A549 treated with GW870086 at 1 μM for 4 hours (cell line): ENCODE measurements around the gene ANKFN1. TPM values are rescaled to one million over a fixed set of nuclear protein-coding genes. Genes with fewer than 3 reads are reported as not detected.

Source experiments
- total RNA-seq: library from RNA; stranded (reverse); fragments of 200-300 nt; extraction: Qiagen RNA extraction; gene quantifications from 5 replicates; pipeline ENCODE4 v1.2.3, GENCODE V29; 2022; ENCODE audit warnings: low read depth

The ANKFN1 gene, protein sequence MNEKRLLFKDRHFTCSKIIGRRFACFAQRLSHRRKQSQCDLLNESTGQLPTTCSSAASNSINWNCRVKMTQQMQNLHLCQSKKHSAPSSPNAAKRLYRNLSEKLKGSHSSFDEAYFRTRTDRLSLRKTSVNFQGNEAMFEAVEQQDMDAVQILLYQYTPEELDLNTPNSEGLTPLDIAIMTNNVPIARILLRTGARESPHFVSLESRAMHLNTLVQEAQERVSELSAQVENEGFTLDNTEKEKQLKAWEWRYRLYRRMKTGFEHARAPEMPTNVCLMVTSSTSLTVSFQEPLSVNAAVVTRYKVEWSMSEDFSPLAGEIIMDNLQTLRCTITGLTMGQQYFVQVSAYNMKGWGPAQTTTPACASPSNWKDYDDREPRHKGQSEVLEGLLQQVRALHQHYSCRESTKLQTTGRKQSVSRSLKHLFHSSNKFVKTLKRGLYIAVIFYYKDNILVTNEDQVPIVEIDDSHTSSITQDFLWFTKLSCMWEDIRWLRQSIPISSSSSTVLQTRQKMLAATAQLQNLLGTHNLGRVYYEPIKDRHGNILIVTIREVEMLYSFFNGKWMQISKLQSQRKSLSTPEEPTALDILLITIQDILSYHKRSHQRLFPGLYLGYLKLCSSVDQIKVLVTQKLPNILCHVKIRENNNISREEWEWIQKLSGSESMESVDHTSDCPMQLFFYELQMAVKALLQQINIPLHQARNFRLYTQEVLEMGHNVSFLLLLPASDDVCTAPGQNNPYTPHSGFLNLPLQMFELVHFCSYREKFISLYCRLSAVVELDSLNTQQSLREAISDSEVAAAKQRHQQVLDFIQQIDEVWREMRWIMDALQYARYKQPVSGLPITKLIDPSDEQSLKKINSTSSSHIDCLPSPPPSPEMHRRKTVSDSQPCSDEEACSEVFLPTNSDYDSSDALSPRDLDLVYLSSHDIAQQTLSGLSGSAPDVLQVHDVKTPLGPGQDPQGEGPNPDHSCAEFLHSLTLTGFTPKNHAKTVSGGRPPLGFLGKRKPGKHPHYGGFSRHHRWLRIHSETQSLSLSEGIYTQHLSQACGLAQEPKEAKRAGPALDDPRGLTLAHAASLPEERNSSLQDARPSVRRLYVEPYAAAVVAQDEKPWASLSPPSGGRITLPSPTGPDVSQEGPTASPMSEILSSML
- not detected in 5 replicates for total RNA-seq

DNA sequence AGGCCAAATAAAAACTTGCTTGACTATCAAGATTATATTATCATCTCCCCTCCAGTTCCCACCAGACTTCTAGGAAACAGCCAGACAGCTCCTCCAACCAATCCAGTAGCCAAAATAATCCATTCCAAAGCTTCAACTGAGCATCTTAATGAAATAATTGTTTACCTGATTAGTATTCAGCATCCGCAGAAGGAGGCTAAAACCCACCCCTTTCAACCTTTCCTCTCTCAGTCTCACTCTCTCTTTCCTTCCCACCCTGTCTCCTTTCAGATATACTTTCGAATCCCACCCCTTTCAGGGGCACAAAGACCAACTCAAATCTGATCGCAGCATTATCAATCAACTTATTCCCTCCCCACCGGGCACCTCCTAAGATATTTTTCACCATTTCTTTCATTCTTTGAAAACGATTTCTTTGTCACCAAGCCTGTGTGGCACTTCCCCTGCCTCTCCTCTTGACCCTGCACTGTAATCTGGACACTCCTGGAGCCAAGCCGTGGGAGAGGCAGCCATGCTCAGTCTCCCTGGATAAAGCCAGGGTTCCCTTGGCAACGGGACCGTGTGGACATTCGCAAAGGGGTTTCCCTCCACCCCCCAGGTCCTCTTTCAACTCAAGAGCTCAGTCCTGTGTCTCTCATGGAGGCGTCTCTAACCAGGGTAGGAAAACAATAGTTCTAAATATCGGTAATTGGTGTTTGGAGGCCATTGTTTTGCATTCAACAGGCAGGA lies at the start of gene ANKFN1:
ANKFN1 (plus strand) TSS at position 602 of the 729 bp plus-strand sequence. CDS start 59,193 bp downstream, outside the sequence.

